H1 (cell line): ENCODE results near the gene SMARCAL1. TPM values are rescaled to one million over a fixed set of nuclear protein-coding genes. Genes with fewer than 3 reads are reported as not detected.

Experiments
- CTCF ChIA-PET: fragments of 300-600 bp; sonication (Branson Sonifier 250); formaldehyde crosslinking; loops from one replicate; lab custom pipeline; 2021; ENCODE audit not compliant: partially characterized antibody; lab: Charles Lee
- POLR2A ChIA-PET: fragments of 300-600 bp; sonication (Branson Sonifier 250); formaldehyde crosslinking; loops from one replicate; lab custom pipeline; 2021; ENCODE audit warnings: inconsistent platforms; ENCODE audit not compliant: partially characterized antibody; lab: Charles Lee
- DNase-seq, 2 experiments: peaks; one replicate each; pipeline versions ENCODE4 v3.0.0 to v3.0.0-alpha.2; 2010 to 2022; ENCODE audit warnings: low spot score in 2 of 2, low read depth in 1 of 2, mixed read lengths in 1 of 2
- FAIRE-seq: peaks from 2 replicates; lab custom pipeline; 2011; peaks lifted over from hg19 to GRCh38; lab: Jason Lieb, UNC
- H2AFZ ChIP-seq: 2 replicates; pipeline ENCODE4 v1.8.1; 2012; ENCODE audit warnings: low read length, inconsistent platforms
- H2AK5ac ChIP-seq: 2 replicates; pipeline ENCODE4 v1.6.1; 2013; ENCODE audit warnings: low read depth, low read length
- H2BK120ac ChIP-seq: replicated peaks from 2 replicates; pipeline ENCODE3; 2013; ENCODE audit warnings: low read depth, low read length, inconsistent platforms
- H2BK12ac ChIP-seq: 2 replicates; pipeline ENCODE4 v1.6.1; 2013; ENCODE audit warnings: low read depth, low read length
- H2BK15ac ChIP-seq: 2 replicates; pipeline ENCODE4 v1.6.1; 2013; ENCODE audit warnings: low read length
- H2BK20ac ChIP-seq: 2 replicates; pipeline ENCODE4 v1.6.1; 2013; ENCODE audit warnings: low read length
- H2BK5ac ChIP-seq: 2 replicates; pipeline ENCODE4 v1.6.1; 2013; ENCODE audit warnings: low read depth, low read length
- H3K14ac ChIP-seq: 2 replicates; pipeline ENCODE4 v1.6.1; 2013; ENCODE audit warnings: inconsistent platforms; ENCODE audit not compliant: insufficient read length
- H3K18ac ChIP-seq: 2 replicates; pipeline ENCODE4 v1.6.1; 2013; ENCODE audit warnings: low read length; ENCODE audit errors: extremely low read depth
- H3K23ac ChIP-seq: 2 replicates; pipeline ENCODE4 v1.6.1; 2013; ENCODE audit warnings: inconsistent platforms; ENCODE audit not compliant: insufficient read length
- H3K23me2 ChIP-seq: 2 replicates; pipeline ENCODE4 v1.6.1; 2013; ENCODE audit warnings: low read depth, low read length
- H3K27ac ChIP-seq: 2 replicates; pipeline ENCODE4 v1.6.1; 2011; ENCODE audit warnings: low read depth, low read length, inconsistent platforms
- H3K27me3 ChIP-seq, 4 experiments: replicated peaks in 1 of 4; 1 replicate in 1 of 4; 2 replicates in 3 of 4; pipeline versions ENCODE4 v1.6.1 to v1.8.1; 2011 to 2013; ENCODE audit warnings: low read length in 3 of 4, mild to moderate bottlenecking in 3 of 4, inconsistent platforms in 2 of 4, mixed read lengths in 2 of 4, moderate library complexity in 1 of 4; ENCODE audit not compliant: control insufficient read depth in 3 of 4, insufficient read depth in 3 of 4; ENCODE audit errors: extremely low read depth in 1 of 4
- H3K36me3 ChIP-seq, 4 experiments: 2 replicates each; pipeline versions ENCODE4 v1.6.1 to v1.8.1; 2011 to 2013; ENCODE audit warnings: mild to moderate bottlenecking in 4 of 4, low read length in 3 of 4, moderate library complexity in 2 of 4, control low read depth in 1 of 4, inconsistent platforms in 1 of 4; ENCODE audit not compliant: insufficient read depth in 4 of 4, control insufficient read depth in 2 of 4
- H3K4ac ChIP-seq: replicated peaks from 2 replicates; pipeline ENCODE3; 2013; ENCODE audit warnings: low read length, low read depth, mixed read lengths, inconsistent platforms; ENCODE audit not compliant: insufficient read length
- H3K4me1 ChIP-seq, 4 experiments: replicated peaks in 1 of 4; 1 replicate in 1 of 4; 2 replicates in 3 of 4; pipeline versions ENCODE4 v1.6.1 to v1.8.1; 2011 to 2013; ENCODE audit warnings: low read length in 3 of 4, inconsistent platforms in 2 of 4, mixed read lengths in 1 of 4; ENCODE audit not compliant: insufficient read depth in 4 of 4, control insufficient read depth in 3 of 4
- H3K4me2 ChIP-seq, 2 experiments: 2 replicates each; pipeline versions ENCODE4 v1.6.1 to v1.8.1; 2011 to 2013; ENCODE audit warnings: low read depth in 2 of 2, low read length in 2 of 2, control low read depth in 1 of 2, inconsistent platforms in 1 of 2, mild to moderate bottlenecking in 1 of 2; ENCODE audit not compliant: insufficient read depth in 1 of 2
- H3K4me3 ChIP-seq, 4 experiments: fragments of 200-600, 300-600 bp in 1 of 4; sonication (generic), shearing (Covaris generic), sonication (Bioruptor Twin) in 1 of 4; 2 replicates each; pipeline versions ENCODE4 v1.5.1 to v1.8.1; 2011 to 2016; ENCODE audit warnings: low read length in 4 of 4, low read depth in 3 of 4, control low read depth in 2 of 4, inconsistent platforms in 2 of 4, mild to moderate bottlenecking in 2 of 4, mixed read lengths in 1 of 4, moderate library complexity in 1 of 4; ENCODE audit not compliant: insufficient read depth in 2 of 4; ENCODE audit errors: extremely low read depth in 1 of 4
- H3K56ac ChIP-seq: replicated peaks from 2 replicates; pipeline ENCODE3; 2013; ENCODE audit warnings: low read depth, mild to moderate bottlenecking, mixed read lengths, low read length, inconsistent platforms; ENCODE audit not compliant: insufficient read length
- H3K79me1 ChIP-seq: 2 replicates; pipeline ENCODE4 v1.6.1; 2013; ENCODE audit warnings: low read depth, low read length, control low read depth
- H3K79me2 ChIP-seq, 2 experiments: 2 replicates each; pipeline versions ENCODE4 v1.6.1 to v1.8.1; 2012 to 2013; ENCODE audit warnings: low read length in 2 of 2, mild to moderate bottlenecking in 2 of 2, inconsistent platforms in 1 of 2; ENCODE audit not compliant: insufficient read depth in 2 of 2, control insufficient read depth in 1 of 2
- H3K9ac ChIP-seq, 4 experiments: replicated peaks in 1 of 4; 1 replicate in 1 of 4; 2 replicates in 3 of 4; pipeline versions ENCODE4 v1.6.1 to v1.8.1; 2011 to 2013; ENCODE audit warnings: low read depth in 3 of 4, low read length in 3 of 4, control low read depth in 2 of 4, mild to moderate bottlenecking in 2 of 4, moderate library complexity in 2 of 4, inconsistent platforms in 1 of 4; ENCODE audit errors: extremely low read depth in 1 of 4
- H3K9me3 ChIP-seq, 2 experiments: 2 replicates each; pipeline versions ENCODE4 v1.6.1 to v1.8.1; 2012 to 2013; ENCODE audit warnings: mild to moderate bottlenecking in 2 of 2, moderate library complexity in 2 of 2, control low read depth in 1 of 2, inconsistent platforms in 1 of 2, low read depth in 1 of 2, low read length in 1 of 2, mixed read lengths in 1 of 2; ENCODE audit not compliant: insufficient read depth in 2 of 2
- H4K20me1 ChIP-seq, 2 experiments: replicated peaks in 1 of 2; 2 replicates each; pipeline versions ENCODE3 to v1.8.1; 2011 to 2013; ENCODE audit warnings: inconsistent platforms in 2 of 2, low read length in 2 of 2, mild to moderate bottlenecking in 1 of 2; ENCODE audit not compliant: insufficient read depth in 2 of 2, control insufficient read depth in 1 of 2
- H4K5ac ChIP-seq: 2 replicates; pipeline ENCODE4 v1.6.1; 2013; ENCODE audit warnings: low read length, low read depth, mixed read lengths, inconsistent platforms; ENCODE audit not compliant: insufficient read length
- H4K8ac ChIP-seq: 2 replicates; pipeline ENCODE4 v1.8.0; 2013; ENCODE audit warnings: mild to moderate bottlenecking, moderate library complexity, low read length, inconsistent platforms; ENCODE audit not compliant: insufficient read depth; ENCODE audit errors: extremely low read depth
- H4K91ac ChIP-seq: replicated peaks from 2 replicates; pipeline ENCODE3; 2013; ENCODE audit warnings: low read length, mixed read lengths, inconsistent platforms; ENCODE audit not compliant: insufficient read length
- BRCA1 ChIP-seq: IDR thresholded peaks from 2 replicates; pipeline ENCODE4 v1.6.1; 2012; ENCODE audit warnings: low read depth, low read length, improper control_type of control experiment
- CBX8 ChIP-seq: fragments of 300-800, 300-1000 bp; sonication (generic); IDR thresholded peaks from 2 replicates; pipeline ENCODE4 v1.7.1; 2016; ENCODE audit warnings: low read depth, low read length, borderline replicate concordance
- CEBPB ChIP-seq: IDR thresholded peaks from 2 replicates; pipeline ENCODE4 v1.6.1; 2012; ENCODE audit warnings: low read depth, low read length
- EGR1 ChIP-seq: IDR thresholded peaks from 2 replicates; pipeline ENCODE4 v1.6.1; 2011; ENCODE audit warnings: low read depth, low read length, borderline replicate concordance
- EZH2 ChIP-seq: fragments of 200-600 bp; sonication (generic); IDR thresholded peaks from 2 replicates; pipeline ENCODE4 v1.7.1; 2012; ENCODE audit warnings: low read depth, mild to moderate bottlenecking, moderate library complexity, low read length, inconsistent platforms; ENCODE audit not compliant: severe bottlenecking
- RBBP5 ChIP-seq: IDR thresholded peaks from 2 replicates; pipeline ENCODE4 v1.7.1; 2012; ENCODE audit warnings: low read depth, mild to moderate bottlenecking, inconsistent platforms, low read length, moderate library complexity, borderline replicate concordance
- SP1 ChIP-seq: IDR thresholded peaks from 2 replicates; pipeline ENCODE4 v1.6.1; 2011; ENCODE audit warnings: low read depth, low read length
- YY1 ChIP-seq: IDR thresholded peaks from 2 replicates; pipeline ENCODE4 v1.6.1; 2011; ENCODE audit warnings: low read depth, mild to moderate bottlenecking, low read length
- WGBS, 2 experiments: shearing (Covaris generic) in 1 of 2; methylation state at CpG; one replicate each; pipeline versions ENCODE4 v1.1.6 to v1.1.7; 2013 to 2015; ENCODE audit warnings: low lambda C conversion rate in 2 of 2, mixed read lengths in 2 of 2, inconsistent platforms in 1 of 2, low coverage in 1 of 2, missing lambda C conversion rate in 1 of 2; ENCODE audit not compliant: insufficient replicate concordance in 2 of 2, insufficient coverage in 1 of 2, insufficient read length in 1 of 2; ENCODE audit errors: extremely low coverage in 1 of 2, missing lambda C conversion rate in 1 of 2; 5-methylcytosine and 5-hydroxymethylcytosine counted together
- polyA plus RNA-seq, 7 experiments: library from polyadenylated mRNA; depleted of rRNA in 3 of 7; stranded (reverse) in 5 of 7; unstranded in 2 of 7; fragments of >200 nt in 5 of 7; fragments of 200-250 nt in 2 of 7; gene quantifications; 1 replicate in 5 of 7; 2 replicates in 1 of 7; 4 replicates in 1 of 7; pipeline versions ENCODE4 v1.2.1 to v1.2.3, GENCODE V29; 2011 to 2013; ENCODE audit warnings: missing spikeins in 2 of 7, mixed read lengths in 2 of 7
- total RNA-seq: library from RNA; stranded (reverse); fragmentation: NEBNext Ultra II Directional; extraction: Animal tissue kit (Norgen Biotek cat#: 25700); gene quantifications from 2 replicates; pipeline ENCODE4 v1.2.1, GENCODE V29; 2021

The SMARCAL1 gene
- total and polyA plus RNA-seq, 2 of the 8 experiments (the other 6 are each of a cell fraction or from before 2014, with no cell fraction given): 17.6 to 17.9 TPM

DNA sequence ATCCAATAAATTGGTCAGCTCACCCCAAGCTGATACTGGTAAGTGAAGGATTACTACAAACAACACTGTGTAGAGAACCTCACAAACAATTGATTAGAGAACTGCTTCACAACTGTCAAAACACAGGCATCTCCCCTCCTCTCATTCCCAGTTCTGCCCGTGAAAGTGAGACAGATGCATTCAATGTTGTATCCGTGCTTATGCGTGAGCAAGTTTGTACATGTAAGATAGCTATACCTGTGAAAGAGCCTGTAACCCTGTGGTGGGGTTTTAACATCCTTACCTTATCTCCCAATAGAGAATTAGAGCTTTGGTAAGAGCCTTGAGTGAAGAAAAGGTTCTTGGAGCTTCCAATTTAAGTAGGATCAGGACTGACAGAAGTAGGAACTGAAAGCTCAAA lies 49.1 kb upstream of the SMARCAL1 start:
- FAIRE-seq: no peak
- WGBS, 2 experiments: 96% methylated on average over 3 of the region's 3 CpGs; no CpG with 5 or more reads in 1 of the 2 experiments
- TF ChIP-seq RBBP5 (no peak), EGR1 (no peak), CBX8 (no peak), YY1 (no peak), BRCA1 (no peak), SP1 (no peak), EZH2 (no peak), CEBPB (no peak)

More for the DNA sequence above, 49.1 kb upstream of the SMARCAL1 start:
- no peaks in the 10 kb centered on the region for H4K20me1 ChIP-seq
- no peaks in the 10 kb centered on the region for H3K79me2 ChIP-seq
- H2BK5ac ChIP-seq: no peak overlapping the region
- no peak for DNase-seq
- no peaks in the 10 kb centered on the region for H3K23me2 ChIP-seq
- H3K9ac ChIP-seq: no peak overlapping the region
- CTCF ChIA-PET: interaction anchor here (0.8 to 2.0 kb wide), 7 partner anchors 11 to 140 kb away, joined by 3 to 7 read pairs (median 4); no protein-coding TSS in a partner anchor
- no peak overlapping the region for H2AK5ac ChIP-seq
- no peak overlapping the region for H3K14ac ChIP-seq
- no peak overlapping the region for H4K5ac ChIP-seq
- no peaks in the 10 kb centered on the region for H3K79me1 ChIP-seq
- H3K27ac ChIP-seq: no peak overlapping the region
- no peak overlapping the region for H4K91ac ChIP-seq
- POLR2A ChIA-PET: interaction anchor here (0.9 to 1.5 kb wide), 5 partner anchors 9 to 135 kb away, joined by 3 to 5 read pairs (median 4); partner anchors contain the start of genes MARCHF4 and RPL37A
- H2BK120ac ChIP-seq: no peak overlapping the region
- no peak overlapping the region for H2BK20ac ChIP-seq
- H2BK15ac ChIP-seq: no peak overlapping the region
- no peak overlapping the region for H2BK12ac ChIP-seq
- H3K18ac ChIP-seq: no peak overlapping the region
- H3K4ac ChIP-seq: no peak overlapping the region
- H3K4me1 ChIP-seq: peaks cover 0 to 9% (median 0%) of the 10 kb centered on the region in 4 experiments; a peak in 2 of 7 replicates
- no peak overlapping the region for H3K56ac ChIP-seq
- no peaks in the 10 kb centered on the region for H3K36me3 ChIP-seq
- H4K8ac ChIP-seq: no peak overlapping the region
- no peak overlapping the region for H2AFZ ChIP-seq
- no peak overlapping the region for H3K4me3 ChIP-seq
- H3K9me3 ChIP-seq: no peaks in the 10 kb centered on the region
- no peak overlapping the region for H3K4me2 ChIP-seq
- H3K27me3 ChIP-seq: no peaks in the 10 kb centered on the region
- H3K23ac ChIP-seq: no peak overlapping the region
